OCI-LY7 (cell line): ENCODE measurements around the gene CCDC9B.

Experiments
- EZH2phosphoT487 ChIP-seq: fragments of 200-600 bp; sonication (generic); IDR thresholded peaks from 2 replicates; pipeline ENCODE4 v1.6.1; 2018; ENCODE audit warnings: low read depth, borderline replicate concordance, mild to moderate bottlenecking, mixed run types, antibody characterized with exemption, low read length, moderate library complexity, mixed read lengths
- TF ChIP-seq, protein P1 (sequence below): fragments of 200-600 bp; sonication (generic); conservative IDR thresholded peaks from 2 replicates; pipeline ENCODE4 v1.5.1; 2014; ENCODE audit warnings: mild to moderate bottlenecking, antibody characterized with exemption, low read length, moderate library complexity, mixed read lengths

DNA sequence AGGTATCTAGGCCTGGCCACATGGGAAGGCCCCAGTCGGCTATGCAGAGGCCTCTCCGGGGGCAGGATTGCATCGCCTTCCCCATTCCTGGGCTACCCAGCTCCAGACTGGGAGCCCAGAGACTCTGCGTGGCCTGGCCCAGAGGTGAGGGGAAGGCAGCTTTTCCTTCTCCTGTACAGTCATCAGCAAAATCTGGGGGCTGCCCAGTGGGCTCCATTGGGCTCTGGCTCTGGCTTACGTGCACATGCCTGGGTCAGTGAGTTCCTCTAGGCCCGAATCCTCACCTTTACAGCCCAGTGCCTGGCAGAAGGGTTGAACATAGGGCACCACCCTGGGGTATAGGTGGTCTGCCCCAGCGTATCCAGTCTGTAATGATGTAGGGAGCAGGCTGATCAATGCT, 53.9 kb downstream of the CCDC9B start:
- TF ChIP-seq, protein P1, sequence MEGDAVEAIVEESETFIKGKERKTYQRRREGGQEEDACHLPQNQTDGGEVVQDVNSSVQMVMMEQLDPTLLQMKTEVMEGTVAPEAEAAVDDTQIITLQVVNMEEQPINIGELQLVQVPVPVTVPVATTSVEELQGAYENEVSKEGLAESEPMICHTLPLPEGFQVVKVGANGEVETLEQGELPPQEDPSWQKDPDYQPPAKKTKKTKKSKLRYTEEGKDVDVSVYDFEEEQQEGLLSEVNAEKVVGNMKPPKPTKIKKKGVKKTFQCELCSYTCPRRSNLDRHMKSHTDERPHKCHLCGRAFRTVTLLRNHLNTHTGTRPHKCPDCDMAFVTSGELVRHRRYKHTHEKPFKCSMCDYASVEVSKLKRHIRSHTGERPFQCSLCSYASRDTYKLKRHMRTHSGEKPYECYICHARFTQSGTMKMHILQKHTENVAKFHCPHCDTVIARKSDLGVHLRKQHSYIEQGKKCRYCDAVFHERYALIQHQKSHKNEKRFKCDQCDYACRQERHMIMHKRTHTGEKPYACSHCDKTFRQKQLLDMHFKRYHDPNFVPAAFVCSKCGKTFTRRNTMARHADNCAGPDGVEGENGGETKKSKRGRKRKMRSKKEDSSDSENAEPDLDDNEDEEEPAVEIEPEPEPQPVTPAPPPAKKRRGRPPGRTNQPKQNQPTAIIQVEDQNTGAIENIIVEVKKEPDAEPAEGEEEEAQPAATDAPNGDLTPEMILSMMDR = no peak
- TF ChIP-seq EZH2phosphoT487 = no peak
